ENCODE measurements around the gene PIP4K2C. TPM values are rescaled to one million over a fixed set of nuclear protein-coding genes. Genes with fewer than 3 reads are reported as not detected.
A peak's percentile ranks its signal among the peaks of the same experiment; 100 is the strongest.

Gene PIP4K2C
- total and polyA plus RNA-seq, 4 donors, result 14.5 to 28.4 (median 26.1) TPM

DNA sequence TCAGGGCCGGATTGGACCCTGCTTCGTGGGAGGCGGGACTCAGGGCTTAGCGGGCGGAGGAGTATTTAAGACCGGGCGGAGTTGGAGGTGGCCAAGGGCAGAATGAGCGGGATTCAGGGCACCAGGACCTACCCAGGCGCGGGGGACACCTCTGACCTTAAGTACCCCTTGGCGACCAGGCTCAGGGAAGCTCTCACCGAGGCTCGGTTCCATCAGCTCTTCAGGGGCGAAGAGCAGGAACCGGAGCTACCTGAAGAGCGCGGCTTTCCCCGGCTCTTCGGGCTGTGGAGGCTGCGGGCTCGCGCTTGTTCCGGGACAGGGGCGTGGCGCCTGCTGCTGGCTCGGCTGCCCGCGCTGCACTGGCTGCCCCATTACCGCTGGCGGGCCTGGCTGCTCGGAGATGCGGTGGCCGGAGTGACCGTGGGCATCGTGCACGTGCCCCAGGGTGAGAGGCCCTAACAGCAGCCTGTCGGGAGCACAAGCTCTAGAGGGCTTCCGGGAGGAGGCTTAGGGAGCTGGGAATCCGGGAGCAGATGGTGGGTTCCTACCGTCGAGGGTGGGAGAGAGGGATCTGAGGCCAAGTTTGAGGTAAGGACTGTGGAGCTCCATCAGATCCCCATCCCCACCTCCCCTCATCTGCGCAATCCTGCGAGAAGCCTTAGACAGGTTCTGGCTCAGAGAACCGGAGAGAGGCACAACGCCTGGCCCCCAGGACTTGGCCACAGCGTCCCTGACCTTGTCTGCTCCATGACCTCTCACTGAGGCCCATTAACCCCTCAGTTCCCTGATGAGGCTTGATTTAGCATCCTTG, 28.6 kb downstream of the PIP4K2C start:
- Histone ChIP-seq H3K4me3 (ENCODE audit: low read length in 2 of 2) (no peak overlapping the region), H3K36me3 (ENCODE audit: control insufficient read depth in 1 of 2, insufficient read depth in 2 of 2, low read length in 1 of 2) (peaks cover 0 to 7% of the 10 kb centered on the region in 2 donors), H3K27me3 (ENCODE audit: control insufficient read depth in 1 of 2, insufficient read depth in 2 of 2, low read length in 1 of 2) (no peaks in the 10 kb centered on the region), H3K9me3 (ENCODE audit: control insufficient read depth, low read length) (no peaks in the 10 kb centered on the region), H3K27ac (ENCODE audit: low read depth in 1 of 2, low read length in 2 of 2) (no peak overlapping the region), H3K4me1 (ENCODE audit: control insufficient read depth in 1 of 2, insufficient read depth in 2 of 2, low read length in 2 of 2) (no peaks in the 10 kb centered on the region)
- intact Hi-C loops (cut with DNase I), result loop anchor here in 1 of 2 donors (2.0 kb wide), 1 partner anchor 37 kb away; no protein-coding TSS in a partner anchor
- no peak for ATAC-seq (ENCODE audit: low FRiP score)
- DNase-seq, result no peak
- 69 to 75% methylated on average over 40 to 46 of the region's 46 CpGs for WGBS, 2 donors

DNA sequence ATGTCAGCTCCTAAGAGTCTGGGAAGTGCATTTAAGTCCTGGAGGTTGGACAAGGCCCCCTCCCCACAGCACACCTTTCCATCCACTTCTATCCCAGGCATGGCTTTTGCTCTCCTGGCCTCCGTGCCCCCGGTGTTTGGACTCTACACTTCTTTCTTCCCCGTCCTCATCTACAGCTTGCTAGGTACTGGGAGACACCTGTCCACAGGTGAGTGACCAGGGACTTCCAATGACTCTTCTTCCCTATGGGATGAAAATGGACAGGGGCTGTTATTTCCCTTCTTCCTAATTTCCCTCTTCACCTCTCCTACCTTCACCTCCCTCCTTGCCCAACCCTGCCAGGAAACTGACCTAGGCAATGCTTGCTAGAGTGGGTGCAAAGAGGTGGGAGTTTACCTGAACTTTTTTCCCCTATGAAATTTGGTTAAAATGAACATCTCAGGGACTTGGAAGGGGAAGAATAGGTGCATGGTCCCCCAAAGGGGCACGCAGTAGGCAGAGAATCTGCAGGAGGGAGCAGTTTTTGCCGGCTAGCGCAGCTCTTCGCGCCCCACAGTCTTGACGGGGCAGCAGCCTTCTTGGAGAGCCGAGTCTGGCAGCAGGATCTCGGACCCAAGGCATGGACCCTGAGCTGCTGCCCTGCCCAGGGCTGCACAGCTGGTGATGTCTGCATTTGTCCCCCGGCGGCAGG, 29.4 kb downstream of the PIP4K2C start:
- ATAC-seq (ENCODE audit: low FRiP score) (no peak), DNase-seq (no peak)
- Histone ChIP-seq H3K4me1 (ENCODE audit: control insufficient read depth in 1 of 2, insufficient read depth in 2 of 2, low read length in 2 of 2) (no peaks in the 10 kb centered on the region), H3K27ac (ENCODE audit: low read depth in 1 of 2, low read length in 2 of 2) (no peak overlapping the region), H3K4me3 (ENCODE audit: low read length in 2 of 2) (no peak overlapping the region), H3K36me3 (ENCODE audit: control insufficient read depth in 1 of 2, insufficient read depth in 2 of 2, low read length in 1 of 2) (peaks cover 0 to 7% of the 10 kb centered on the region in 2 donors), H3K27me3 (ENCODE audit: control insufficient read depth in 1 of 2, insufficient read depth in 2 of 2, low read length in 1 of 2) (no peaks in the 10 kb centered on the region), H3K9me3 (ENCODE audit: control insufficient read depth, low read length) (no peaks in the 10 kb centered on the region)
- intact Hi-C loops (cut with DNase I), result loop anchor here in 1 of 2 donors (2.0 kb wide), 1 partner anchor 38 kb away; no protein-coding TSS in a partner anchor
- 79 to 85% methylated on average over 13 of the region's 13 CpGs for WGBS, 2 donors

DNA sequence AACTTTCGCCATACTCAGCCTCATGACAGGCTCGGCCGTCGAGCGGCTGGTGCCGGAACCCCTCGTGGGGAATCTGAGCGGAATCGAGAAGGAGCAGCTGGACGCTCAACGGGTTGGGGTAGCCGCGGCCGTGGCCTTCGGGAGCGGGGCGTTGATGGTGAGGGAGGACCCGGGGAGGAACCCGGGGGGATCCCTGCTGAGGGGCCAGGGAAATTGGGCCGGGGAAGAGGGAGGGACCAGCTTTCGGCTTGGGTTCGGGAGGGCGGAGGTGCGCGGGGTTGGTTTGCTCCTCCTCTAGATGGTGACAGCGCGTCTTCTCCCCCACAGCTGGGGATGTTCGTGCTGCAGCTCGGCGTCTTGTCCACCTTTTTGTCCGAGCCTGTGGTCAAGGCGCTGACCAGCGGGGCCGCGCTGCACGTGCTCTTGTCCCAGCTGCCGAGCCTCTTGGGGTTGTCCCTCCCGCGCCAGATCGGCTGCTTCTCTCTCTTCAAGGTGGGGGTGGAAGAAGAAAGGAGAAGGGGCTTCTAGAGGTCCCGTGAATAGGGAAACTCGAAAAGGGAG, 30.0 kb downstream of the PIP4K2C start:
- Histone ChIP-seq H3K9me3 (ENCODE audit: control insufficient read depth, low read length) (no peaks in the 10 kb centered on the region), H3K36me3 (ENCODE audit: control insufficient read depth in 1 of 2, insufficient read depth in 2 of 2, low read length in 1 of 2) (peaks cover 0 to 3% of the 10 kb centered on the region in 2 donors), H3K4me1 (ENCODE audit: control insufficient read depth in 1 of 2, insufficient read depth in 2 of 2, low read length in 2 of 2) (no peaks in the 10 kb centered on the region), H3K27me3 (ENCODE audit: control insufficient read depth in 1 of 2, insufficient read depth in 2 of 2, low read length in 1 of 2) (no peaks in the 10 kb centered on the region), H3K4me3 (ENCODE audit: low read length in 2 of 2) (peak overlapping the region in 1 of 2 donors; percentile 14), H3K27ac (ENCODE audit: low read depth in 1 of 2, low read length in 2 of 2) (no peak overlapping the region)
- 26 to 32% methylated on average over 42 of the region's 42 CpGs for WGBS, 2 donors
- intact Hi-C loops (cut with DNase I), result loop anchor here (1.0 to 2.0 kb wide), 2 partner anchors 38 kb away; no protein-coding TSS in a partner anchor
- DNase-seq, result no peak
- ATAC-seq (ENCODE audit: low FRiP score), result no peak

DNA sequence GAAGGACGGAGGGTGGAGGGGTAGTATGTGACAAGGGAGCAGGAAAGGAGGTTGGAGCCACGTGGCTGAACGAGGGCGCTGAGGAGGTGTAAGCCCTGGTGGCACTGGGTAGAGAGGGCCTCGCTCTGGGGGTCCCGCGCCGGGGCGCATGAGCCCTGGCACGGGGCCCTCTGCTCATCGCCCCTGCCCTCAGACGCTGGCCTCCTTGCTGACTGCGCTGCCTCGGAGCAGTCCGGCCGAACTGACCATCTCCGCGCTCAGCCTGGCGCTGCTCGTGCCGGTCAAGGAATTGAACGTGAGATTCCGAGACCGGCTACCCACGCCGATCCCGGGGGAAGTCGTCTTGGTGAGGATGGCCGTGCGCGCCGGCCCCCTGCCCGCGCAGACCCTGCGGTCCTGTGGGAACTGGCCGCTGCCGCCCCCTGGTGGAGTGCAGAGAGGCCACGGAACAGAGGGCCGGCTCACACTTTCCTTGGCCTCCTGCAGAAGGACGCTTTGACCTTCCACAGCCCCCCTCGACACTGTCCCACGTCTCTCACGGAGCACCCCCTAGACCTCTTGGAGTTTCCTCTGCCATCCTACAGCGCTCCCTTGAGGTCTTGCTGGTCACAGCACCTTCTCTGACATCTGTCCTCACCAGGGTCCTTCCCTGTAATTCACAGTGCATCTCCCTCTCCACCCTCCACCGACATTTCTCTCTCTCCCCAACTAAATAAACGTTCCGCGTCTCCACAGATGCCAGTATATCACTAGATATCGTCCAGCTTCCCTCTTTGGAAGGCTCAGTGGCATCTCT, 30.7 kb downstream of the PIP4K2C start:
- Histone ChIP-seq H3K9me3 (ENCODE audit: control insufficient read depth, low read length) (no peaks in the 10 kb centered on the region), H3K4me1 (ENCODE audit: control insufficient read depth in 1 of 2, insufficient read depth in 2 of 2, low read length in 2 of 2) (no peaks in the 10 kb centered on the region), H3K27me3 (ENCODE audit: control insufficient read depth in 1 of 2, insufficient read depth in 2 of 2, low read length in 1 of 2) (no peaks in the 10 kb centered on the region), H3K36me3 (ENCODE audit: control insufficient read depth in 1 of 2, insufficient read depth in 2 of 2, low read length in 1 of 2) (no peaks in the 10 kb centered on the region), H3K4me3 (ENCODE audit: low read length in 2 of 2) (peak overlapping the region in 1 of 2 donors; percentile 14), H3K27ac (ENCODE audit: low read depth in 1 of 2, low read length in 2 of 2) (no peak overlapping the region)
- 3 to 6% methylated on average over 40 to 49 of the region's 49 CpGs for WGBS, 2 donors
- DNase-seq (peak; percentile 71 to 92), ATAC-seq (ENCODE audit: low FRiP score) (peak; percentile 80)
- intact Hi-C loops (cut with DNase I), result loop anchor here (1.0 to 2.0 kb wide), 2 partner anchors 38 to 39 kb away; no protein-coding TSS in a partner anchor

DNA sequence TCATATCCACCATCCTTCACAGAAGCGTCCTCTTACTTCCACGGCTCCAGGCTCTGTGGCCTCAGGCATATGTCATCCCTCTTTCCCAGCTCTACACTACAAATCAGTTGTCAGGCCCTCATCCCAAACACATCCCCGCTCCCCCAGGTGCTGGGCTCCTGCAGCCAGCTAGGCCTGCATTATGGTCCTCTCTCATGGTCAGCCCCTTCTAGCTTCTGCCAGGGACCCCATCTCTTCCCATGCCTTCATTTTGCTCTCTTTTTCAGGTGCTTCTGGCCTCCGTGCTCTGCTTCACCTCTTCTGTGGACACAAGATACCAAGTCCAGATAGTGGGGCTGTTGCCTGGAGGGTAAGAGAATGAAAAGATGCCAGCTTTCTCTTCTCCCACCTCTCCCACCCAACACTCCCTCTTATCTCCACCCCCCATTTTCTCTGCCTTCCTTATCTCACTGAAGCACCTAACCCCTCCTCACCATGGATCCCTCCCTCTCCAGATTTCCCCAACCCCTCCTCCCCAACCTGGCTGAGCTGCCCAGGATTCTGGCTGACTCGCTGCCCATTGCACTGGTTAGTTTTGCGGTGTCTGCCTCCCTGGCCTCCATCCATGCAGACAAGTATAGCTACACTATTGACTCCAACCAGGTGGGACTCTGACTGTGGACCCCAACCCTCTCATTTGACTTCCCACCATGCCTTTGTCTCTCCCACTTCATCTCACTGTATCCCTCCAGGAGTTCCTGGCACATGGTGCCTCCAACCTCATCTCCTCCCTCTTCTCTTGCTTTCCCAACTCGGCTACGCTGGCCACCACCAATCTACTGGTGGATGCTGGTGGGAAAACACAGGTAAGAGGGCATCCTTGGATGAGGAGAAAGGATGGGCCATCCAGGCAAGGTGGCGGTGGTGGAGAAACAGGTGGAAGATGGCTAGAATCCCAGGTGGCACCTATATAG, 31.6 kb downstream of the PIP4K2C start:
- no peak overlapping the region for H3K4me3 ChIP-seq (ENCODE audit: low read length in 2 of 2)
- H3K36me3 ChIP-seq (ENCODE audit: control insufficient read depth in 1 of 2, insufficient read depth in 2 of 2, low read length in 1 of 2), result no peaks in the 10 kb centered on the region
- H3K27me3 ChIP-seq (ENCODE audit: control insufficient read depth in 1 of 2, insufficient read depth in 2 of 2, low read length in 1 of 2), result no peaks in the 10 kb centered on the region
- no peaks in the 10 kb centered on the region for H3K9me3 ChIP-seq (ENCODE audit: control insufficient read depth, low read length)
- H3K27ac ChIP-seq (ENCODE audit: low read depth in 1 of 2, low read length in 2 of 2), result no peak overlapping the region
- ATAC-seq (ENCODE audit: low FRiP score), result no peak
- no peak for DNase-seq
- 91 to 92% methylated on average over 9 of the region's 9 CpGs for WGBS, 2 donors
- H3K4me1 ChIP-seq (ENCODE audit: control insufficient read depth in 1 of 2, insufficient read depth in 2 of 2, low read length in 2 of 2), result no peaks in the 10 kb centered on the region
- intact Hi-C loops (cut with DNase I), result no loop called here

DNA sequence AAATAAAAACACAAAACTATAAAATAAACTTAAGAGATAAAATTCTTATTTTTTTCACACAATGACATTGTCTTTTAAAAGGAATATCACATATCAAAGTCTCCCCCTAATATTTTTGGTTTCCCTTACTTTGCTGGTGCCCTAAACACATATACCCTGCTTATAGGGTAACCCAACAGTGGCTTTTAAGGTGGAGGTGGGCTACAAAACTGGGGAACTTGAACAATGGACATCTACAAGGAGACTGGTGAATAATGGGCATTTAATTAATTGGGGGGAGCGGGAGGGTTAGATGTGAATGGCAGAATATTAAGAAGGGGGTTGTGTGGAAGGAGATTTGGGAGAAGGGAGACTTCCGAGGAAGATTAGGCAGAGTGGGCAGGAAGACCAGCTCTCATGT, 32.4 kb downstream of the PIP4K2C start:
- no peaks in the 10 kb centered on the region for H3K36me3 ChIP-seq (ENCODE audit: control insufficient read depth in 1 of 2, insufficient read depth in 2 of 2, low read length in 1 of 2)
- ATAC-seq (ENCODE audit: low FRiP score) (no peak), DNase-seq (no peak)
- H3K4me3 ChIP-seq (ENCODE audit: low read length in 2 of 2), result no peak overlapping the region
- intact Hi-C loops (cut with DNase I), result no loop called here
- H3K9me3 ChIP-seq (ENCODE audit: control insufficient read depth, low read length), result no peaks in the 10 kb centered on the region
- WGBS, 2 donors, result 91 to 96% methylated on average over 2 of the region's 2 CpGs
- H3K27ac ChIP-seq (ENCODE audit: low read depth in 1 of 2, low read length in 2 of 2), result no peak overlapping the region
- H3K4me1 ChIP-seq (ENCODE audit: control insufficient read depth in 1 of 2, insufficient read depth in 2 of 2, low read length in 2 of 2), result no peaks in the 10 kb centered on the region
- H3K27me3 ChIP-seq (ENCODE audit: control insufficient read depth in 1 of 2, insufficient read depth in 2 of 2, low read length in 1 of 2), result no peaks in the 10 kb centered on the region

DNA sequence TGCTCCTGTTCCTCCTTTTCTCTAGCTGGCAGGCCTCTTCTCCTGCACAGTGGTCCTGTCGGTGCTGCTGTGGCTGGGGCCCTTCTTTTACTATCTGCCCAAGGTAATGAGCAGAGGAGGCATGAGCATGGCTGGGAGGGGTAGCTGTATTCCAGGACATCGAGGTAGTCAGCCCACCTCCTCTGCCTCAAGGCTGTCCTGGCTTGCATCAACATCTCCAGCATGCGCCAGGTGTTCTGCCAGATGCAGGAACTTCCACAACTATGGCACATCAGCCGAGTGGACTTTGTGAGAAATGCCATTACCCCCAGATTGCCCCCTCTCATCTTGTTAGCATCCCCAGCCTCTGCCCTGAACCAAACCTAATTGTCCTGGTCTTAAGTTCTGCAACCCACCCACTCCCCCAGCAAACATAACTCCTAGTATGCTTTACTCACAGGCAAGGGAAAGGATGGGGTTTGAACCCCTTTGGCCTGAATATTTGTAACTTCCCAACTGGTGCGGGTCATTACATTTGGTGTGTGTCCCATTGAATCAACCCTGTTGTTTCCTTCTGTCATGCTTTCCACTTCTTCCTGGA, 32.9 kb downstream of the PIP4K2C start:
- DNase-seq, result no peak

More for the DNA sequence above, 32.9 kb downstream of the PIP4K2C start:
- 81 to 82% methylated on average over 5 of the region's 5 CpGs for WGBS, 2 donors
- ATAC-seq (ENCODE audit: low FRiP score), result no peak
- Histone ChIP-seq H3K9me3 (ENCODE audit: control insufficient read depth, low read length) (no peaks in the 10 kb centered on the region), H3K4me3 (ENCODE audit: low read length in 2 of 2) (no peak overlapping the region), H3K36me3 (ENCODE audit: control insufficient read depth in 1 of 2, insufficient read depth in 2 of 2, low read length in 1 of 2) (no peaks in the 10 kb centered on the region), H3K27ac (ENCODE audit: low read depth in 1 of 2, low read length in 2 of 2) (no peak overlapping the region), H3K27me3 (ENCODE audit: control insufficient read depth in 1 of 2, insufficient read depth in 2 of 2, low read length in 1 of 2) (no peaks in the 10 kb centered on the region), H3K4me1 (ENCODE audit: control insufficient read depth in 1 of 2, insufficient read depth in 2 of 2, low read length in 2 of 2) (no peaks in the 10 kb centered on the region)
- intact Hi-C loops (cut with DNase I), result no loop called here

Data from aorta (tissue), 5 donors.